Thyroid gland (tissue), 4 donors: ENCODE measurements around the gene AGO4. TPM values are rescaled to one million over a fixed set of nuclear protein-coding genes. Genes with fewer than 3 reads are reported as not detected.

Experiments used
- DNase-seq, 2 donors: peaks; one replicate each; pipeline ENCODE4 v3.0.0-alpha.2; 2019
- H3K27ac ChIP-seq, 3 donors: fragments of 200-600 bp; sonication (generic); 1 replicate in 2 of 3; 2 replicates in 1 of 3; pipeline ENCODE4 v1.5.1; 2016 to 2019; ENCODE audit warnings: mild to moderate bottlenecking in 1 of 3, moderate library complexity in 1 of 3
- H3K27me3 ChIP-seq: fragments of 200-600 bp; sonication (generic); one replicate; pipeline ENCODE4 v1.5.1; 2019
- H3K36me3 ChIP-seq, 2 donors: fragments of 200-600 bp; sonication (generic); one replicate each; pipeline ENCODE4 v1.5.1; 2016 to 2019
- H3K4me1 ChIP-seq, 2 donors: fragments of 200-600 bp; sonication (generic); one replicate each; pipeline ENCODE4 v1.5.1; 2017 to 2019
- H3K4me3 ChIP-seq, 3 donors: fragments of 200-600 bp; sonication (generic); replicated peaks in 1 of 3; 1 replicate in 2 of 3; 2 replicates in 1 of 3; pipeline ENCODE4 v1.5.1; 2016; ENCODE audit warnings: mild to moderate bottlenecking in 1 of 3
- H3K9me3 ChIP-seq: fragments of 200-600 bp; sonication (generic); one replicate; pipeline ENCODE4 v1.5.1; 2017
- CTCF ChIP-seq, 6 experiments: fragments of 200-600 bp in 3 of 6; fragments of 450-650 bp in 3 of 6; sonication (generic) in 3 of 6; IDR thresholded peaks; one replicate each; pipeline ENCODE4 v1.5.1; 2016 to 2019; ENCODE audit warnings: antibody characterized with exemption in 6 of 6, mild to moderate bottlenecking in 2 of 6, inconsistent platforms in 1 of 6, moderate library complexity in 1 of 6
- POLR2A ChIP-seq, 2 donors: fragments of 450-650 bp; IDR thresholded peaks; one replicate each; pipeline ENCODE4 v1.6.1; 2017; ENCODE audit warnings: antibody characterized with exemption in 2 of 2, mild to moderate bottlenecking in 2 of 2, moderate library complexity in 1 of 2
- WGBS, 2 donors: methylation state at CpG; one replicate each; pipeline ENCODE4 v1.1.5; 2017; 5-methylcytosine and 5-hydroxymethylcytosine counted together
- intact Hi-C: fragments of 100-400 bp; cut with DNase I; formaldehyde crosslinking; loops from one replicate; pipeline ENCODE4 v1.15.1; 2023
- total RNA-seq, 4 donors: library from RNA; depleted of rRNA; stranded (reverse); fragments of >200 nt; gene quantifications; one replicate each; pipeline ENCODE4 v1.2.3, GENCODE V29; 2016

The AGO4 gene
- total RNA-seq, 4 donors from 2014 or later, result 10.2 to 25.4 (median 13.2) TPM

GRCh38 chr1:35902671-35903070 is 94.9 kb downstream of the AGO4 start:
- no peak for DNase-seq
- H3K9me3 ChIP-seq, result no peaks in the 10 kb centered on the region
- TF ChIP-seq CTCF (IDR thresholded peaks at IDR 0.05), result no peak
- no peak for TF ChIP-seq POLR2A (IDR thresholded peaks at IDR 0.05)
- H3K27ac ChIP-seq, result no peak overlapping the region
- no peaks in the 10 kb centered on the region for H3K4me1 ChIP-seq
- 91 to 98% methylated on average over 2 of the region's 2 CpGs for WGBS, 2 donors
- no peak overlapping the region for H3K4me3 ChIP-seq
- intact Hi-C loops, result no loop called here
- no peaks in the 10 kb centered on the region for H3K27me3 ChIP-seq
- H3K36me3 ChIP-seq, result peaks cover 25 to 30% of the 10 kb centered on the region in 2 donors

Other genes with a start within 250 kb of the AGO4 start
- under 1 TPM in 1 of 4 donors, not detected in 3; 0.81 TPM for gene TFAP2E, start 234.7 kb upstream of the AGO4 start, total RNA-seq
- 10 to 100 TPM; 37.9 to 50.2 (median 43.1) TPM for gene PSMB2, start 166.5 kb upstream of the AGO4 start, total RNA-seq
- 1 to 10 TPM; 8.0 to 9.9 (median 8.4) TPM for gene C1orf216, start 89.1 kb upstream of the AGO4 start, total RNA-seq
- gene CLSPN, start 38.0 kb upstream of the AGO4 start, total RNA-seq, result under 1 TPM in 3 of 4 donors, not detected in 1; 0.11 to 0.63 (median 0.27) TPM
- gene AGO1, start 75.2 kb downstream of the AGO4 start, total RNA-seq, result 10 to 100 TPM; 21.8 to 27.7 (median 25.4) TPM
- 10 to 100 TPM; 21.2 to 48.5 (median 31.6) TPM for gene AGO3, start 123.1 kb downstream of the AGO4 start, total RNA-seq